Heart right ventricle (tissue), 16 donors: ENCODE results near the gene NGEF. TPM values are rescaled to one million over a fixed set of nuclear protein-coding genes. Genes with fewer than 3 reads are reported as not detected.

Source experiments
- ATAC-seq, 8 donors: fragments of 200-7000 bp; cut with Tn5 transposase; one replicate each; pipeline ENCODE4 v1.9.1; 2020; ENCODE audit warnings: mild to moderate bottlenecking in 8 of 8, moderate library complexity in 8 of 8, moderate number of reproducible peaks in 1 of 8
- DNase-seq, 2 donors: peaks; one replicate each; pipeline ENCODE4 v3.0.0-alpha.2; 2020
- H3K27ac ChIP-seq, 10 donors: fragments of 200-600 bp; sonication (generic) in 2 of 10; one replicate each; pipeline versions ENCODE4 v1.5.0 to v1.8.0; 2020 to 2022; ENCODE audit warnings: mild to moderate bottlenecking in 3 of 10
- H3K27me3 ChIP-seq, 7 donors: fragments of 200-600 bp; one replicate each; pipeline ENCODE4 v1.8.0; 2021 to 2022; ENCODE audit warnings: mild to moderate bottlenecking in 2 of 7
- H3K36me3 ChIP-seq, 9 donors: fragments of 200-600 bp; sonication (generic) in 1 of 9; one replicate each; pipeline versions ENCODE4 v1.5.0 to v1.8.0; 2020 to 2022; ENCODE audit warnings: mild to moderate bottlenecking in 2 of 9
- H3K4me1 ChIP-seq, 9 donors: fragments of 200-600 bp; sonication (generic) in 1 of 9; one replicate each; pipeline versions ENCODE4 v1.5.0 to v1.8.0; 2020 to 2022; ENCODE audit warnings: mild to moderate bottlenecking in 4 of 9
- H3K4me3 ChIP-seq, 10 donors: fragments of 200-600 bp; sonication (generic) in 2 of 10; one replicate each; pipeline versions ENCODE4 v1.5.0 to v1.8.0; 2020 to 2022; ENCODE audit warnings: mild to moderate bottlenecking in 7 of 10, moderate library complexity in 2 of 10
- H3K9me3 ChIP-seq, 11 donors: fragments of 200-600 bp in 10 of 11; sonication (generic) in 2 of 11; one replicate each; pipeline versions ENCODE4 v1.5.0 to v1.8.0; 2013 to 2022; ENCODE audit warnings: mild to moderate bottlenecking in 2 of 11, control low read depth in 1 of 11, moderate library complexity in 1 of 11
- CTCF ChIP-seq, 9 donors: fragments of 200-600 bp; sonication (generic) in 2 of 9; IDR thresholded peaks; one replicate each; pipeline versions ENCODE4 v1.5.0 to v1.8.0; 2021 to 2022; ENCODE audit warnings: antibody characterized with exemption in 9 of 9, mild to moderate bottlenecking in 5 of 9, moderate library complexity in 1 of 9
- WGBS, 2 donors: extraction: QIAGEN DNeasy Blood & Tissue Kit; methylation state at CpG; one replicate each; pipeline ENCODE4 v1.1.7; 2013; ENCODE audit warnings: inconsistent platforms in 1 of 2; 5-methylcytosine and 5-hydroxymethylcytosine counted together
- intact Hi-C, 10 donors: fragments of 100-400 bp; cut with DNase I; formaldehyde crosslinking; loops; one replicate each; pipeline versions ENCODE4 v1.11.1 to v1.14.2; 2022
- polyA plus RNA-seq, 2 donors: library from polyadenylated mRNA; stranded (reverse); fragments of 200-250 nt; gene quantifications; one replicate each; pipeline ENCODE4 v1.2.3, GENCODE V29; 2013
- total RNA-seq, 10 donors: library from RNA; stranded (reverse); fragmentation: NEBNext Ultra II Directional in 3 of 10; extraction: Animal tissue kit (Norgen Biotek cat#: 25700) in 3 of 10; gene quantifications; one replicate each; pipeline versions ENCODE4 v1.2.1 to v1.2.4, GENCODE V29; 2021 to 2023
- donor health status: Arrhythmogenic right ventricular cardiomyopathy.
- donor health status: ischemic (EF 13 %, LVEDD 7.1; RV severe dilation, severe dysfunction).
- donor health status: healthy with polysubstance abuse.
- donor health status: DM: no; HTN: yes; CAD: no.
- donor health status: DM: no; HTN: no; CAD: no.
- donor health status: ischemic (EF 25% LVEDD 6.9; RV normal size, moderate dysfunction).
- donor health status: ischemic (EF 25% LVEDD 5.7; RV mildly dilated, moderate dysfunction).
- donor health status: healthy.
- donor health status: DM: yes; HTN: yes; CAD: no.
- donor health status: Ischemic cardiomyopathy.
- donor health status: ischemic (EF 35%, LVEDD 5.7; RV mildly dilated, moderate dysfunction).
- donor health status: nonischemic (EF 11% LVEDD 7.7; RV severe dilation, severe dysfunction).
- donor health status: DM: yes; HTN: yes; CAD: no.
- donor health status: PGD.
- donor health status: ischemic (EF 29% LVEDD 5.4; RV normal size, mild dysfunction).
- donor health status: nonischemic (EF 23%, LVEDD 6.1; RV moderate dilation, normal function).

NGEF gene
- total and polyA plus RNA-seq, 12 donors = 0.27 to 0.75 (median 0.54) TPM; not detected in 3

- WGBS, 2 donors = 84 to 88% methylated on average over 8 of the region's 8 CpGs
- no peak for TF ChIP-seq CTCF (IDR thresholded peaks at IDR 0.05)
- no peaks in the 10 kb centered on the region for H3K36me3 ChIP-seq
- no peaks in the 10 kb centered on the region for H3K9me3 ChIP-seq
- DNase-seq = no peak
- H3K27me3 ChIP-seq = peaks cover 0 to 15% (median 0%) of the 10 kb centered on the region in 7 donors
- H3K4me3 ChIP-seq = no peak overlapping the region
- H3K27ac ChIP-seq = no peak overlapping the region
- no peak for ATAC-seq
- intact Hi-C loops = loop anchor here in 1 of 10 donors (10.0 kb wide), 1 partner anchor 185 kb away; no protein-coding TSS in a partner anchor
- peaks cover 0 to 3% (median 0%) of the 10 kb centered on the region in 9 donors for H3K4me1 ChIP-seq
Measured at GRCh38 chr2:233039212-233039845, 26.3 kb upstream of the NGEF start.

- Histone ChIP-seq H3K27ac (no peak overlapping the region), H3K27me3 (peaks cover 0 to 15% (median 0%) of the 10 kb centered on the region in 7 donors), H3K4me1 (peaks cover 0 to 3% (median 0%) of the 10 kb centered on the region in 9 donors), H3K9me3 (no peaks in the 10 kb centered on the region), H3K4me3 (no peak overlapping the region), H3K36me3 (no peaks in the 10 kb centered on the region)
- 88 to 95% methylated on average over 2 of the region's 2 CpGs for WGBS, 2 donors
- intact Hi-C loops = loop anchor here in 1 of 10 donors (10.0 kb wide), 1 partner anchor 182 kb away; no protein-coding TSS in a partner anchor
- ATAC-seq = no peak
- no peak for TF ChIP-seq CTCF (IDR thresholded peaks at IDR 0.05)
- DNase-seq = no peak
Measured at GRCh38 chr2:233037078-233037477, 24.0 kb upstream of the NGEF start.

- no peak overlapping the region for H3K4me3 ChIP-seq
- no peak for TF ChIP-seq CTCF (IDR thresholded peaks at IDR 0.05)
- WGBS, 2 donors = 91 to 93% methylated on average over 12 of the region's 12 CpGs
- intact Hi-C loops = loop anchor here in 1 of 10 donors (10.0 kb wide), 1 partner anchor 181 kb away; no protein-coding TSS in a partner anchor
- H3K27ac ChIP-seq = no peak overlapping the region
- H3K4me1 ChIP-seq = no peaks in the 10 kb centered on the region
- DNase-seq = no peak
- ATAC-seq = no peak
- no peaks in the 10 kb centered on the region for H3K9me3 ChIP-seq
- H3K27me3 ChIP-seq = peaks cover 0 to 14% (median 0%) of the 10 kb centered on the region in 7 donors
- no peaks in the 10 kb centered on the region for H3K36me3 ChIP-seq
Measured at GRCh38 chr2:233036162-233036838, 23.2 kb upstream of the NGEF start.

- no peak overlapping the region for H3K27ac ChIP-seq
- no peaks in the 10 kb centered on the region for H3K4me1 ChIP-seq
- no peak for DNase-seq
- TF ChIP-seq CTCF (IDR thresholded peaks at IDR 0.05) = no peak
- H3K36me3 ChIP-seq = no peaks in the 10 kb centered on the region
- ATAC-seq = no peak
- H3K4me3 ChIP-seq = no peak overlapping the region
- 91 to 96% methylated on average over 23 of the region's 23 CpGs for WGBS, 2 donors
- H3K9me3 ChIP-seq = no peaks in the 10 kb centered on the region
- intact Hi-C loops = loop anchor here in 1 of 10 donors (10.0 kb wide), 1 partner anchor 181 kb away; no protein-coding TSS in a partner anchor
- H3K27me3 ChIP-seq = peaks cover 0 to 7% (median 0%) of the 10 kb centered on the region in 7 donors
Measured at GRCh38 chr2:233035426-233036161, 22.5 kb upstream of the NGEF start.
